HG02763 (cell line): ENCODE results near the gene NAT16.
A peak's percentile ranks its signal among the peaks of the same experiment; 100 is the strongest.
"Not testable (repeated sequence)": the region's sequence is repeated elsewhere in the genome, so short reads cannot be mapped to it uniquely, and the experiment has no call there.

Experiments
- ATAC-seq: cut with Tn5 transposase; IDR thresholded peaks from one replicate; pipeline ENCODE4 v1.9.1; 2021; ENCODE audit warnings: mild to moderate bottlenecking, moderate library complexity; ENCODE audit not compliant: unreplicated experiment

NAT16 gene

DNA sequence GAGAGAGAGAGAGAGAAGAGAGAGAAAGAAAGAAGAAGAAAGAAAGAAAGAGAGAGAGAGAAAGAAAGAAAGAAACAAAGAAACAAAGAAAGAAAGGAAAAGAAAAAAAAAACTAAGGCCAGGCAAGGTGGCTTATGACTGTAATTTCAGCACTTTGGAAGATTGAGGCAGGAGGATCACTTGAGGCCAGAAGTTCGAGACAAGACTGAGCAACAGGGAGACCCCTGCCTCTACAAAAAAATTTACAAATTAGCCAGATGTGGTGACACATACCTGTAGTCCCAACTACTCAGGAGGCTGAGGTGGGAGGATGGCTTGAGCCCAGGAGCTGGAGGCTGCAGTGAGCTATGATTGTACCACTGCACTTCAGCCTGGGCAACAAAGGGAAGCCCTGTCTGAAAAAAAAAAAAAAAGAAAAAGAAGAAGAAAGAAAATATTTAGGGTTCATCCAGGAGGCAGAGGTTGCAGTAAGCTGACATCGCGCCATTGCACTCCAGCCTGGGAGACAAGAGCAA is 50.4 kb downstream of the NAT16 start:
- no peak for ATAC-seq

DNA sequence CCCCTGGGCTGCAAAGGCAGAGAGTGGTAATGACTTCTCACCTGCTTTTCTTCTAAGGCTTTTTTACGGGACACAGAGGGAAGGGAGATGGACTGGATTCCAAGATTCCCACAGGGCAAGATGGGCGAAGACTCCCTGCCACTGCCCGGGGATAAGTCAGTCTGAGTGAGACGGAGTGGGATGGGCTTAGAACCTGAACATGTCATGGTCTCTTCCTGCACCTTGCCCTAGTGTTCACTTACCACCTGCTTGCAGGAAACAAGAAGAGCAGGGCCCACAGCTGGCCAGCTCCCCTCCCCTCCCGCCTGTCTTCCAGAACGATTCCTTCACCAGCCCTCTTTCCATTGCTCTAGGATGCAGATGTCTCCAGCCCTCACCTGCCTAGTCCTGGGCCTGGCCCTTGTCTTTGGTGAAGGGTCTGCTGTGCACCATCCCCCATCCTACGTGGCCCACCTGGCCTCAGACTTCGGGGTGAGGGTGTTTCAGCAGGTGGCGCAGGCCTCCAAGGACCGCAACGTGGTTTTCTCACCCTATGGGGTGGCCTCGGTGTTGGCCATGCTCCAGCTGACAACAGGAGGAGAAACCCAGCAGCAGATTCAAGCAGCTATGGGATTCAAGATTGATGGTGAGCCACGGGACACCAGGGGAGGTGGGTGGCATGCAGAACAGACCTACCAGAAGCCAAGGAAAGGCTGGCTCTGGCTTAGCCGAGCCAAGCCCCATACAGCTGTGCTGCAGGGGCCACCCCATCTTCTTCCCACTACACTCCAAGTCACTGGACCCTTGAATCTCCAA is 51.9 kb downstream of the NAT16 start:
- ATAC-seq = no peak

DNA sequence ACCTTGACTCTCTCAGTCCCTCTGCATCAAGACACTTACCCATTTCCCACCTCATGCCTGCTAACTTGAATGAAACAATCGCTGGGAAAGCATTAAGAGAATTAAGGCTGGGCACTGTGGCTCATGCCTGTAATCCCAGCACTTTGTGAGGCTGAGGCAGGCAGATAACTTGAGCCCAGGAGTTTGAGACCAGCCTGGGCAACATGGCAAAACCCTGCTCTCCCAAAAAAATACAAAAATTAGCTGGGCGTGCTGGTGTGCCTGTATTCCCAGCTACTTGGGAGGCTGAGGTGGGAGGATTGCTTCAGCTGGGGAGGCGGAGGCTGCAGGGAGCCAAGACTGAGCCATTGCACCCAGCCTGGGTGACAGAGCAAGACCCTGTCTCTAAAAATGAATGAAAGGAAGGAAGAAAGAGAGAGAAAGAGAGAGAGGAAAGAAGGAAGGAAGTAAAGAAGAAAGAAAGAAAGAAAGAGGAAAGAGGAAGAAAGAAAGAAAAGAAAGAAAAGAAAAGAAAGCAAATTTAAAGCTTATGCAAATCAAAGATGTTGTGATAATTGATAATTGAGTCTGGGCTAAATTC is 52.5 kb downstream of the NAT16 start:
- no peak for ATAC-seq

DNA sequence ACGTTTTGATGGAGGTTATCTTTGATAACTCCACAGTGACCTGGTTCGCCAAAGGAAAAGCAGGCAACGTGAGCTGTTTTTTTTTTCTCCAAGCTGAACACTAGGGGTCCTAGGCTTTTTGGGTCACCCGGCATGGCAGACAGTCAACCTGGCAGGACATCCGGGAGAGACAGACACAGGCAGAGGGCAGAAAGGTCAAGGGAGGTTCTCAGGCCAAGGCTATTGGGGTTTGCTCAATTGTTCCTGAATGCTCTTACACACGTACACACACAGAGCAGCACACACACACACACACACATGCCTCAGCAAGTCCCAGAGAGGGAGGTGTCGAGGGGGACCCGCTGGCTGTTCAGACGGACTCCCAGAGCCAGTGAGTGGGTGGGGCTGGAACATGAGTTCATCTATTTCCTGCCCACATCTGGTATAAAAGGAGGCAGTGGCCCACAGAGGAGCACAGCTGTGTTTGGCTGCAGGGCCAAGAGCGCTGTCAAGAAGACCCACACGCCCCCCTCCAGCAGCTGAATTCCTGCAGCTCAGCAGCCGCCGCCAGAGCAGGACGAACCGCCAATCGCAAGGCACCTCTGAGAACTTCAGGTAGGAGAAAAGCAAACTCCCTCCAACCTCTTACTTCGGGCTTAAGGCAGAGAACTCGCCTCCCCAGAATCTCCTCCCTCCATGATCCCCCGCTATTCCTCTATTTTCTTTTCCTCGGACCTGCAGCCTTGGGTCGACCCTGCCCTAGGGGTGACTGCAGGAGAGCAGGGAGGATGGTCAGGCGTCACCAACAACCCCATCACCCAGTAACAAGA is 53.2 kb downstream of the NAT16 start, which contains the start of gene SERPINE1:
TSS of gene SERPINE1 (plus strand) at position 454 of the 809 bp plus-strand sequence. CDS start 1,290 bp downstream, outside the sequence.
- ATAC-seq = peak; percentile 39

DNA sequence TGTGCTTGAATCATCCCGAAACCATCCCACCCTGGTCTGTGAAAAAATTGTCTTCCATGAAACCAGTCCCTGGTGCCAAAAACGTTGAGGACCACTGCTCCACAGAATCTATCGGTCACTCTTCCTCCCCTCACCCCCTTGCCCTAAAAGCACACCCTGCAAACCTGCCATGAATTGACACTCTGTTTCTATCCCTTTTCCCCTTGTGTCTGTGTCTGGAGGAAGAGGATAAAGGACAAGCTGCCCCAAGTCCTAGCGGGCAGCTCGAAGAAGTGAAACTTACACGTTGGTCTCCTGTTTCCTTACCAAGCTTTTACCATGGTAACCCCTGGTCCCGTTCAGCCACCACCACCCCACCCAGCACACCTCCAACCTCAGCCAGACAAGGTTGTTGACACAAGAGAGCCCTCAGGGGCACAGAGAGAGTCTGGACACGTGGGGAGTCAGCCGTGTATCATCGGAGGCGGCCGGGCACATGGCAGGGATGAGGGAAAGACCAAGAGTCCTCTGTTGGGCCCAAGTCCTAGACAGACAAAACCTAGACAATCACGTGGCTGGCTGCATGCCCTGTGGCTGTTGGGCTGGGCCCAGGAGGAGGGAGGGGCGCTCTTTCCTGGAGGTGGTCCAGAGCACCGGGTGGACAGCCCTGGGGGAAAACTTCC is 54.0 kb downstream of the NAT16 start:
- peak; percentile 34 for ATAC-seq

DNA sequence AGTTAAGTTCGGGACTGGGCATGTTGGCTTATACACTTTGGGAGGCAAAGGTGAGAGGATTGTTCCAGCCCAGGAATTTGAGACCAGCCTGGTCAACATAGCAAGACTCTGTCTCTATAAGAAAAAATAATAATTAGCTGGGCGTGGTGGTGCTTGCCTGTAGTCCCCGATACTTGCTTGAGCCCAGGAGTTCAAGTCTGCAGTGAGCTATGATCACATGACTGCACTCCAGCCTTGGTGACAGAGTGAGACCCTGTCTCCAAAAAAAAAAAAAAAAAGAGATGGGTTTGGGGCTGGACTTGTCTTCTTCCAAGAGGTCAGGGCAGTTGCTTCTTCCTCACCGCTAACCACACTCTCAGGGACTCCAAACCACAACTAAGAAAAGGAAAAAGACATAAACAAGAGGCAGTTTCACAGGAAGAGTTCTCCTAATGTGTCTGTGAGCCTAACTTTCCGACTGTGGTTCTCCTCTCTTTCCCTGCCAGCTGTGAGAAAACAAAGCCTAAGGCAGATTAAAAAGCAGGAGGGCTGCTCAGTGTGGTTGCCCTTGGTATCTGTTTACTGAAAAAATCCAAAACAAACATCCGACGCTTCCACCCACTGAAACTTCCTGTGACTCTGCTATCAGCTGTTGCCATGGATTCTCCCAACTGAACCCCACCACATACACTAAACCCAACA is 55.6 kb downstream of the NAT16 start:
- no peak for ATAC-seq

DNA sequence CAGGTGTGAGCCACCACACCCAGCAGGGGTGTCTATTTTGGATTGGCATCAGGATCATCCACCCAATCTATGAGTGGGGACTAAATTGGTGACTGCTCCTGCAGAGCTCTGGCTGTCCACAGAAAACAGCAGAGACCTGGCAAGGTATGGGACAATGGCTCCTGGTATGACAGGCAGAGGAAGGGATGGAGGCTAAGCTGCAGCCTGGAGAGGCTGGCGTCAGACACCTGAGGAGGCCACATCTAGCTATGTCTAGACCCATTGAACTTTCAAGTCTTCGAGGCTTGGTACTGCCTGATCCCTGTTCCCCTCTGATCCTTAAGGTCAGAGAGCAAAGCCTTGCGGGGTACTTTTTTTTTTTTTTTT is 56.4 kb downstream of the NAT16 start:
- ATAC-seq = no peak

DNA sequence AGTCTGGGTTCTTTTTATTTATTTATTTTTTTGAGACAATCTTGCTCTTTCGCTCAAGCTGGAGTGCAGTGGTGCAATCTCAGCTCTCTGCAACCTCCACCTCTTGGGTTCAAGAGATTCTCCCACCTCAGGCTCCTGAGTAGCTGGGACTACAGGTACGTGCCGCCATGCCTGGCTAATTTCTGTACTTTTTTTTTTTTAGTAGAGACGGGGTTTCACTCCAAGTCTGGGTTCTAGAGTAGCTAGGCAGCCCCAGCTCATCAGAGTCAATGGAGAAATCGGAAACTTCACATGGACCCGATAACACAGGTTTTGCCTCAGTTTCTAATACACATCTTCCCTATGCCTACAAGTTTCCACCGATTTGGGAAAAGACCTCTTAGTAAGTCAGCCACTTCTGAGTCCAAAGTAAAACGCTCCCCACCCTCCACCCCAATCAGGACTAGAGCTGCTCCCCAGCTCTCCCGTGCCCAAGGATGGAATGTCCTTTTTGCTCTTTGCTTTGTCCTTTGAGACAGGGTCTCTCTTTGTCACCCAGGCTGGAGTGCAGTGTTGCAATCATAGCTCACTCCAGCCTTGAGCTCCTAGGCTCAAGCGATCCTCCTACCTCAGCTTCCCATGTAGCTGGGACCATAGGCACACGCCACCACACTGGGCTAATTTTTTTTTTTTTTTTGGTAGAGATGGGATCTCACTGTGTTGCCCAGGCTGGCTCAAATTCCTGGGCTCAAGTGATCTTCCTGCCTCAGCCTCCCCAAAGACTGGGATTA is 57.0 kb downstream of the NAT16 start:
- no peak for ATAC-seq

DNA sequence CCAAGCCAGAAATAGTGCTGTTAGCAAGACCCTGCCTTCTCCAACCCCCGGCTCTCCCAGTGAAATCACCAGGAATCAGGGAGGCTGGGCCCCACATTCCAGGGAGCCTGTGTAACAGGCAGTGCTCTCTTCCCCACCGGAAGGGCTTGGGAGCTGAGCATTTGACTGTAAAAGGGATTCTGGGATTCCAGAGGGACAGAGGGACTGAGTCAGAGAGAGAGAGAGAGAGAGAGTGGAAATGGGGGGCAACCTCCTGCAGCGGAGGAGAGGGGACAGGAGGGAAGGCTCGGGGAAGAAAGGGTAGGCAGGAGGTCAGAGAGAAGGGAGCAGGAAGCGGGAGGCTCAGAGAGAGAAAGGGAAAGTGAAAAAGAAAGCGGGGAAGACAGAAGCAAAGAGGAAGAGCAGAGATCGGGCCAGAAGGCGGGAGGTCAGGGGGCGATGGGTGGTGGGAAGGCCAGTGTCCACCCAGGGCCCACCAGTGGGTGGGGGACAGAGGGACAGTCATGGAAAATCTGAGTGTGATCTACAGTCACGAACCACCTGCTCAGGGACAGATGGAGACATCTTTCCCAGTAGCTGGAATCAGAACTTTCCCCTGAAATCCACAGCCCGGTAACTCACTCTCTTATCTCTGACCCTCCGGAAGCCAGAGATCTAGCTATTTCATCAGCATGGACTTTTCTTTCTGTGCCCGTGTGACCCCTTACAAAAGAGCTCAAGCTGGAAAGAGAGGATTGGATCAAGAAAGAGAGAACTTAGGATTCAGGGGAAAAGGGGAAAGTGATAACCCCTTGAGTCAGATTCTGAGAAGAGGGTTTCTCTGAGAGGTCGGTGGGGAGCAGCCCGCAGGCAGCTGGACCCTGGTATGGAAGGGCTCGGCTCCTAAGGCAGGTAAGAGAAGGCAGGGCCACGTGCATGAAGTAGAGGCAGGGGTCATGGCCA is 57.8 kb downstream of the NAT16 start:
- ATAC-seq = no peak

DNA sequence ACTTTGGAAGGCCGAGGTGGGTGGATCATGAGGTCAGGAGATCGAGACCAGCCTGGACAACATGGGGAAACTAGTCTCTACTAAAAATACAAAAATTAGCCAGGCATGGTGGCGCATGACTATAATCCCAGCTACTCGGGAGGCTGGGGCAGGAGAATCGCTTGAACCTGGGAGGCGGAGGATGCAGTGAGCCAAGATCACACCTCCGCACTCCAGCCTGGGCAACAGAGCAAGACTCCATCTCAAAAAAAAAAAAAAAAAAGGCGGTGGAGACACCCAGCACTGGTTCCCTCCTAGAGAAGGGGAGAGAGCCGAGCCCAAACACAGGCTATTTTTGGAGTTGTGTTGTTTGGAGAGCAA is 58.5 kb downstream of the NAT16 start:
- not testable (repeated sequence) for ATAC-seq
